Measurements from ENCODE around the gene AGAP1.

Gene AGAP1

DNA sequence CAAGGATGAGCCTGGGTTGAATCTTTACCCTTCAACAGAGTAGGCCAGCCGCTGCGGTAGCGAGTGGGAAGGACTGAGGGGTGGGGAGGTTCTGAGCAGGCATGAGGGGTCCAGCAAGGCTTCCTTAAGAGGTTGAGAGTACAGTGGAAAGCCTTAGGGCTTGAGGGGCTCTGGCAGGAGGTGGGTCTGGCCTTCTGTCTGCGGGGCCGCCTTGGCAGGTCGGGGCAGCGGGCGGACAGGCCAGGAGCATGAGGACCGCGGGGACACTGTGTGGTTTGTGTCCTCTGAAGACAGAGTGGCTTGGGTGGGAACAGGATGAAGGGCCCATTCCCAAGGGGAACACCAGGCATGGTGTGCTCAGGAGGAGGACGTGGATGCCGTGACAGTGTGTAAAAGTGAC is 250.3 kb downstream of the AGAP1 start:
- no peaks in the 10 kb centered on the region for H3K27me3 ChIP-seq (ENCODE audit: control insufficient read depth, insufficient read depth, low read length)
- peaks cover 4% of the 10 kb centered on the region; the same call in 1 of the 2 replicates for H3K4me1 ChIP-seq (ENCODE audit: control insufficient read depth, insufficient read depth, low read length)
- WGBS (ENCODE audit: insufficient coverage, insufficient read length), result no CpG with 5 or more reads among the region's 12 CpGs
- no peaks in the 10 kb centered on the region for H3K36me3 ChIP-seq (ENCODE audit: control insufficient read depth, insufficient read depth, low read length)
- DNase-seq (ENCODE audit: low read depth, low spot score), result no peak
- no peak overlapping the region for H3K27ac ChIP-seq (ENCODE audit: low read length)
- no peak overlapping the region for H3K4me3 ChIP-seq (ENCODE audit: low read length)
- H3K9me3 ChIP-seq (ENCODE audit: control insufficient read depth, insufficient read depth, low read length), result no peaks in the 10 kb centered on the region

DNA sequence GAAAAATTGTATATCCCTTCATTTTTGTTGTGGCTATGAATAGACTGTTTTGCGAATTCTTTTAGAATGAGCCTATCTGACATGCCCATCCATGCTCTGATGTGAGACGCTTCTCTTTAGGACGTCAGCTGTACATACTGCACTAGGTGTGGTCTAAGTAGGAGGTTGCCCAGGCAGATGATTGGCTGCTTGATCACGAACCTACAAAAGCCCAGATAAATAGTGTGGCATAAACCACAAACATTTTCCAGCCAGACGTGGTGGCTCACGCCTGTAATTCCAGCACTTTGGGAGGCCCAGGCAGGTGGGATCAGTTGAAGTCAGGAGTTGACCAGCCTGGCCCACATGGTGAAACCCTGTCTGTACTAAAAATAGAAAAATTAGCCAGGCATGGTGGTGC is 251.8 kb downstream of the AGAP1 start:
- peaks cover 4% of the 10 kb centered on the region; the same call in 1 of the 2 replicates for H3K4me1 ChIP-seq (ENCODE audit: control insufficient read depth, insufficient read depth, low read length)
- no peaks in the 10 kb centered on the region for H3K27me3 ChIP-seq (ENCODE audit: control insufficient read depth, insufficient read depth, low read length)
- no CpG with 5 or more reads among the region's 6 CpGs for WGBS (ENCODE audit: insufficient coverage, insufficient read length)
- H3K9me3 ChIP-seq (ENCODE audit: control insufficient read depth, insufficient read depth, low read length), result no peaks in the 10 kb centered on the region
- no peak overlapping the region for H3K27ac ChIP-seq (ENCODE audit: low read length)
- no peak for DNase-seq (ENCODE audit: low read depth, low spot score)
- no peak overlapping the region for H3K4me3 ChIP-seq (ENCODE audit: low read length)
- peaks cover 4% of the 10 kb centered on the region; the same call in 1 of the 2 replicates for H3K36me3 ChIP-seq (ENCODE audit: control insufficient read depth, insufficient read depth, low read length)

DNA sequence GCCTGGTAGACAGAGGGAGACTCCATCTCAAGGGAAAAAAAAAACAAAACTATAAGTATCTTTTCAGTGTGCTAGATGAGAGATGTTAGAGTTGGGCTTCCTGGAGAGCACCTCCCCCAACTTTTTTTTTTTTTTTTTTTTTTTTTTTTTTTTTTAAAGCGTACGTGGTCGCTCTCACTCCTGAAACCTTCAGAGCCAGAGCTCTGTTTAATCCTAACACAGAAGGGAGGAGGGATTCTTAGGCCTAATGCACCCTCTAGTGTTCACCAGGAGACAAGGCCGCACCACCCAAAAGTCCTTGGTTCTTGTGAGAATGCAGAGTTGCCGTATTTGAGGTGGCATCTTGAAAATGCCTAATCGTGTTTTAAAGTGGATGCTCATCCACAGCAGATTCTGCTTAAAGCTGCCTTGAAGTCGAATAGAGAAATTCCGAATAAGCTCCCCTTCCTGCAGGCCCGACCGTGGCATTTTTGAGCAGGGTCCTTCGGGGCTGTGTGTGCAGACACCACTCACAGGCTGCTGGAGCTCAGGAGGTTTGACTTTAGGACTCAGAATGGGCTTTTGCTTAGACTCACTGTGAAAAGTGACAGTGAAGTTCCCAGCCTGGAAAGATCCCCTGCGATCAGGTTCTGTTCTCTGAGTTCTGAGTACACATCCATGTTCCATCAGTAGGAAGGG is 252.6 kb downstream of the AGAP1 start:
- Histone ChIP-seq H3K4me1 (ENCODE audit: control insufficient read depth, insufficient read depth, low read length) (peaks cover 4% of the 10 kb centered on the region; the same call in 1 of the 2 replicates), H3K27me3 (ENCODE audit: control insufficient read depth, insufficient read depth, low read length) (no peaks in the 10 kb centered on the region), H3K9me3 (ENCODE audit: control insufficient read depth, insufficient read depth, low read length) (no peaks in the 10 kb centered on the region), H3K36me3 (ENCODE audit: control insufficient read depth, insufficient read depth, low read length) (peaks cover 4% of the 10 kb centered on the region; the same call in 1 of the 2 replicates), H3K4me3 (ENCODE audit: low read length) (no peak overlapping the region), H3K27ac (ENCODE audit: low read length) (no peak overlapping the region)
- WGBS (ENCODE audit: insufficient coverage, insufficient read length), result no CpG with 5 or more reads among the region's 12 CpGs
- DNase-seq (ENCODE audit: low read depth, low spot score), result peak; percentile 75

DNA sequence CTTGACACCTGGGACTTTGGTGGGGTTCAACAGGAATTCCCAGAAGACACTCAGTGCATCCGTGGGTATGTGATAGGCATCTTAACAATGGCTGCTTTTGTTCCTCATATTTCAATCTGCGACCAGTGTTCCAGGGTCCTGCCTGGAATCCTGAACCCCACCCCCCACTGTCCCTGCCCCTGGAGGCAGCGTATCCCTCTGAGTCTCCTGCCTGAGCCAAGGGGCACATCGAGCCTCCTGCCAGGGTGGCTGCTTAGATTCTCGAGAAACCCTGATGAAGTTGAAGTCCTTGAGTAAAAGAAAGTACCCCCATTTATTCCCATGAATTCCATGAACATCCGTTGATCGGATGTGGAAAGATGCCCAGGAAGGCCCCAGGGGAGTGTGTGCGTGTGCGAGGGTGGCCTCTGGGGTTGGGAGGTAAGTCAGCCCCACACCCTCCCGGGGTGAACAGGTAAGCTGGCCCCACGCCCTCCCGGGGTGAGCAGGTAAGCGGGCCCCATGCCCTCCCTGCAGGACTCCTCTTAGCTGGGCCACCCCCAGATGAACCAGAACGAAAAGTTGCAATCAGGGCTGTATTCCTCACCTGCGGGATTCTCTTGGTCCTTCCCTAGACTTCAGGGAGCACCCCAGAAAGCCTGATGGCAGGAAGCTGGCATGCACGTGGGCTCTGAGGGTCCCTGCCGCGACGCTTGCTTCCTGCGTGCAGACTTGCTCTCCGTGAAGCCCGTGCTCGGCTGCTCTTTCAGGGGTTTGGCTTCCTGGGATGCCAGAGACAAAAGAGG is 253.3 kb downstream of the AGAP1 start:
- Histone ChIP-seq H3K4me1 (ENCODE audit: control insufficient read depth, insufficient read depth, low read length) (peaks cover 4% of the 10 kb centered on the region; the same call in 1 of the 2 replicates), H3K27ac (ENCODE audit: low read length) (no peak overlapping the region), H3K4me3 (ENCODE audit: low read length) (no peak overlapping the region), H3K36me3 (ENCODE audit: control insufficient read depth, insufficient read depth, low read length) (peaks cover 4% of the 10 kb centered on the region; the same call in 1 of the 2 replicates), H3K27me3 (ENCODE audit: control insufficient read depth, insufficient read depth, low read length) (no peaks in the 10 kb centered on the region), H3K9me3 (ENCODE audit: control insufficient read depth, insufficient read depth, low read length) (no peaks in the 10 kb centered on the region)
- DNase-seq (ENCODE audit: low read depth, low spot score), result no peak
- no CpG with 5 or more reads among the region's 23 CpGs for WGBS (ENCODE audit: insufficient coverage, insufficient read length)

DNA sequence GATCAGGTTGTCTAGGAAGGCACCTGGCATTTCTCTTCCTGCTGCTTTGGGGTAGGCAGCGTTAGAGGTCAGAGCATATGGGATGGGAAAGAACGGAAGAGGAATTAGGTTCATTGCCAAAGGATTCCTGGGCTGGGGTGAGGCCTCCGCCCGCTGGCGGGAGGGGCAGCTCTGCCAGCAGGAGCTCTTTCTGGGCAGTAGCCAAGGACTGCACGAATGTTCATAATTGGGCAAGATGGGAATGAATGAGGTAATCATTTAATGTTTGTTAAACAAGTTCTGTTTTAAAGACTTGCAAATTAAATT is 253.9 kb downstream of the AGAP1 start:
- no peak overlapping the region for H3K27ac ChIP-seq (ENCODE audit: low read length)
- peaks cover 4% of the 10 kb centered on the region; the same call in 1 of the 2 replicates for H3K36me3 ChIP-seq (ENCODE audit: control insufficient read depth, insufficient read depth, low read length)

DNA sequence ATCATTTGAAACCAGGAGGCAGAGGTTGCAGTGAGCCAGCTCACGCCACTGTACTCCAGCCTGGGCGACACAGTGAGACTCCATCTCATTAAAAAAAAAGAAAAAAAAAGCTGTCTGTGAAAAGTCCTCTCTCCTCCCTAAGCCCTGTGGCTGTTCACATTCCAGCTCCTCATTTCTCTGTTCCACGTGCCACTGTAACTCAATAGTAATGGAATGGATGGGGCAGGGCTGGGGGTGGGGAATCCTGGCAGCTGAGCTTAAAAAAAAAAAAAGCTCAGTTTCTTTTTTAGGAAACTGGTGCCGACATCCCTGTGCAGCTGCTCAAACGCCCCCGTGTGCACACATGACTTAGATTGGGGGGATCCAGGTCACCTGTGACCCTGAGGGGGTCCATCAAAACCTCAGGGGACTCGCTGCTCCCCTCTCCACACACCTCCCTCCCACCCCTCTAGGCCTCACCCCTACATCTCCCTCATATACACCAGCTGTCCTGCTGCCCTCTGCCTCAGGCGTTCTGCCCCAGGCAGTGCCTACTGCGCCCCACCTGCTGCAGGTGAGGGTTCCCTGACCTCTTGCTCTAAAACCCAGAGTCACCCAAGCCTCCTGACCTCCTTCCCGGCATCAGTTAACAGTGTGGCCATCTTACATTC is 255.4 kb downstream of the AGAP1 start:
- no CpG with 5 or more reads among the region's 10 CpGs for WGBS (ENCODE audit: insufficient coverage, insufficient read length)
- no peak overlapping the region for H3K4me3 ChIP-seq (ENCODE audit: low read length)
- no peak overlapping the region for H3K27ac ChIP-seq (ENCODE audit: low read length)
- no peaks in the 10 kb centered on the region for H3K9me3 ChIP-seq (ENCODE audit: control insufficient read depth, insufficient read depth, low read length)
- no peak for DNase-seq (ENCODE audit: low read depth, low spot score)
- H3K4me1 ChIP-seq (ENCODE audit: control insufficient read depth, insufficient read depth, low read length), result peaks cover 6% of the 10 kb centered on the region
- peaks cover 4% of the 10 kb centered on the region; the same call in 1 of the 2 replicates for H3K36me3 ChIP-seq (ENCODE audit: control insufficient read depth, insufficient read depth, low read length)
- H3K27me3 ChIP-seq (ENCODE audit: control insufficient read depth, insufficient read depth, low read length), result no peaks in the 10 kb centered on the region

More for the DNA sequence above, 253.9 kb downstream of the AGAP1 start:
- peaks cover 4% of the 10 kb centered on the region; the same call in 1 of the 2 replicates for H3K4me1 ChIP-seq (ENCODE audit: control insufficient read depth, insufficient read depth, low read length)
- WGBS (ENCODE audit: insufficient coverage, insufficient read length), result no CpG with 5 or more reads among the region's 6 CpGs
- DNase-seq (ENCODE audit: low read depth, low spot score), result no peak
- no peaks in the 10 kb centered on the region for H3K9me3 ChIP-seq (ENCODE audit: control insufficient read depth, insufficient read depth, low read length)
- no peaks in the 10 kb centered on the region for H3K27me3 ChIP-seq (ENCODE audit: control insufficient read depth, insufficient read depth, low read length)
- H3K4me3 ChIP-seq (ENCODE audit: low read length), result no peak overlapping the region

DNA sequence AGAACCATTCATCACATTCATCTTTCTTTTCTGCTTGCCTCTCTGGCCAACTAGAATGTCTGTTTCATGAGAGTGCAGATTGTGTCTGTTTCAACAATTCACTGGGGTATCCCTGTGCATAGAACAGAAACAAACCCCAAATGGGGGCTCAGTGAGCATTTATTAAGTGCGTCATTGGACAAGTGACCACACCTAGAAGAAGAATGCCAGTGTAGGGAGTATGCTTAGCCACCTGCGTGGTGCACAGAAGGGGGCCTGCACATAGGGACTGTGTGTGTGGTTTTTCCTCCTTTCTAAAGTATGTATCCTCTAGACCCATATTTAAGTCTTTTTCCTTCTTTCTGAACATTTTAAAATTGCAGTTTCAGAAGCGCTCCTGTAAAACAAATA is 255.9 kb downstream of the AGAP1 start:
- Histone ChIP-seq H3K4me3 (ENCODE audit: low read length) (no peak overlapping the region), H3K27me3 (ENCODE audit: control insufficient read depth, insufficient read depth, low read length) (no peaks in the 10 kb centered on the region), H3K4me1 (ENCODE audit: control insufficient read depth, insufficient read depth, low read length) (peaks cover 7% of the 10 kb centered on the region), H3K9me3 (ENCODE audit: control insufficient read depth, insufficient read depth, low read length) (no peaks in the 10 kb centered on the region), H3K27ac (ENCODE audit: low read length) (no peak overlapping the region), H3K36me3 (ENCODE audit: control insufficient read depth, insufficient read depth, low read length) (peaks cover 4% of the 10 kb centered on the region; the same call in 1 of the 2 replicates)
- WGBS (ENCODE audit: insufficient coverage, insufficient read length), result no CpG with 5 or more reads among the region's 3 CpGs
- DNase-seq (ENCODE audit: low read depth, low spot score), result no peak

DNA sequence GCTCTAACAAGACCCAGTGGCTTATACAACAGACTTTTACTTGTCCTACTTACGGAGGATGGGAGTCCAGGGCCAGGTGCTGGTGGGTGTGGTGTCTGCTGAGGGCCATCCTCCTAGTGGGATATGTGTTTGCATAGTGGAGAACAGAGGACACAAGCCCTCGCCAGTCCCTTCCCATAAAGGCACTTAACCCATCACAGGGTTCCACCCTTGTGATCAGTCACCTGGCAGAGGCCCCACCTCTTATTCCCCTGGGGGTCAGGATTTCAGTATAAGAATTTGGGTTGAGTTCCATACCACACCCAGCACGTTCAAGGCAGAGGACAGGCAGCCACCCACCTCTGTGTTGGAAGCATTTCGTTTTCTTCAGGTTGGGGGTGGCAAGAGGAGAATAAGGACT is 259.0 kb downstream of the AGAP1 start:
- no peak overlapping the region for H3K4me3 ChIP-seq (ENCODE audit: low read length)
- H3K27ac ChIP-seq (ENCODE audit: low read length), result no peak overlapping the region
- no peak for DNase-seq (ENCODE audit: low read depth, low spot score)
- peaks cover 4% of the 10 kb centered on the region; the same call in 1 of the 2 replicates for H3K36me3 ChIP-seq (ENCODE audit: control insufficient read depth, insufficient read depth, low read length)
- H3K9me3 ChIP-seq (ENCODE audit: control insufficient read depth, insufficient read depth, low read length), result no peaks in the 10 kb centered on the region
- WGBS (ENCODE audit: insufficient coverage, insufficient read length), result no CpG with 5 or more reads among the region's 4 CpGs
- H3K4me1 ChIP-seq (ENCODE audit: control insufficient read depth, insufficient read depth, low read length), result peaks cover 5% of the 10 kb centered on the region
- H3K27me3 ChIP-seq (ENCODE audit: control insufficient read depth, insufficient read depth, low read length), result no peaks in the 10 kb centered on the region

DNA sequence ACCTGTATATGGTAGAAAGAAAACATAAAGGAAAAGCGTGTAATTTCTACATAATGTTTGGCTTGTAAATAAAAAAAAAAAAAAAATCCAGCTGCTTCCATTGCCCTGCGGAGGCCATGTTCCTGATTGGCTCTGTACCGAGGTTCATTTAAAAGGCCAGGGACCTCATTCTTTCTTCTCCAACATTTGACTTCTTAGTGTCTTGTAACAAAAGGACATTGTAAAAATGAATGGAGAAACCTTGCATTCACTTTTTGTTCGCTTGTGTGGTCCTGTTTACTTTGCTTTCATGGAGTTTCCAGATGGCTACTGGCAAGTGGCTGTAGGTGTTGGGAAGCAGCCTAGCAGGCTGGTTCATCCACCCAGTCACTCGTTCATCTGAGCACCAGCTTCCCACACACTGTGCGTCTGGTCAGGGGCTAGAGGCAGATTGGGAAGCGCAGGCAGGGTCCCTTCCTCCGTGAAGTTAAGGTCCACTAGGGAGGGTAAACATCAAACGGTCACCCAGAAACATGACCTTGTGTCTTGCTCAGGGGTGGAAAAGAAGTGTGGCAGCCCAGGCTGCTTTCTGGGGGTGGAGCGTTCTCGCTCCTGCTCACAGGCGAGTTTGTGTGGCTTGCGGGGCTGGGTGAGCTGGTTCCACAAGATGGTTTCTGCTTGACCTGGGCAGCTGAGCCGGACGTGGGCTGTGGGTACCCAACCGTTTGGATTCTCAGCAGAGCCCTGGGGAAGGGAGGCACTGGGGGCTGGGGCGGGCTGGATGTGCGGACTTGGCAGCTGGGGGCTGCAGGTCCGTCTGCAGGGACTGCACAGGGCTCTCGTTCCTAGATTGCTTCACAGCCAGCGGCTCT is 260.7 kb downstream of the AGAP1 start:
- Histone ChIP-seq H3K36me3 (ENCODE audit: control insufficient read depth, insufficient read depth, low read length) (peaks cover 4% of the 10 kb centered on the region; the same call in 1 of the 2 replicates), H3K4me3 (ENCODE audit: low read length) (no peak overlapping the region), H3K4me1 (ENCODE audit: control insufficient read depth, insufficient read depth, low read length) (peaks cover 3% of the 10 kb centered on the region), H3K9me3 (ENCODE audit: control insufficient read depth, insufficient read depth, low read length) (no peaks in the 10 kb centered on the region), H3K27me3 (ENCODE audit: control insufficient read depth, insufficient read depth, low read length) (no peaks in the 10 kb centered on the region), H3K27ac (ENCODE audit: low read length) (no peak overlapping the region)
- no CpG with 5 or more reads among the region's 21 CpGs for WGBS (ENCODE audit: insufficient coverage, insufficient read length)
- DNase-seq (ENCODE audit: low read depth, low spot score), result no peak

DNA sequence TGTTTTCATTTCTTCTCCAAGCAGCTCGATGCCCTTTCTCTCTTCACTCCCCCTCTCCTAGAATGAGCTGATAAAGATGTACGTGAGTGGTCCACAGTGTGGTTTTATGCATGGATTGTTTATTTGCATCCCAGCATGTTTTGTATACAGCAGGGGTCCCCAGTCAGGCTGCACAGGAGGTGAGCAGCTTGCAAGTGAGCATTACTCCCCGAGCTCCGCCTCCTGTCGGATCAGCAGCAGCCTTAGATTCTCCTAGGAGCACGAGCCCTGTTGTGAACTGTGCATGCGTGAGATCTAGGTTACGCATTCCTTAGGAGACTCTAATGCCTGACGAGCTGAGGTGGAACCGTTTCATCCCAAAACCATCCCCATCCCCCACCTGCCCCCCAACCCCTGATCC is 262.6 kb downstream of the AGAP1 start:
- no peaks in the 10 kb centered on the region for H3K9me3 ChIP-seq (ENCODE audit: control insufficient read depth, insufficient read depth, low read length)
- H3K27me3 ChIP-seq (ENCODE audit: control insufficient read depth, insufficient read depth, low read length), result no peaks in the 10 kb centered on the region
- H3K36me3 ChIP-seq (ENCODE audit: control insufficient read depth, insufficient read depth, low read length), result no peaks in the 10 kb centered on the region
- H3K27ac ChIP-seq (ENCODE audit: low read length), result no peak overlapping the region
- peaks cover 3% of the 10 kb centered on the region for H3K4me1 ChIP-seq (ENCODE audit: control insufficient read depth, insufficient read depth, low read length)
- no peak for DNase-seq (ENCODE audit: low read depth, low spot score)
- no peak overlapping the region for H3K4me3 ChIP-seq (ENCODE audit: low read length)
- no CpG with 5 or more reads among the region's 10 CpGs for WGBS (ENCODE audit: insufficient coverage, insufficient read length)

All from iPS DF 6.9 (cell line).